ENCODE measurements around the gene NUP42. TPM values are rescaled to one million over a fixed set of nuclear protein-coding genes. Genes with fewer than 3 reads are reported as not detected.

Gene NUP42
- total RNA-seq, 1 experiment from 2014 or later = 30.3 TPM

- in situ Hi-C loops (cut with HindIII; ENCODE audit: low pct_unique_long_range_greater_than_20kb, low sequenced_read_pairs) (no loop called here), intact Hi-C loops (cut with micrococcal nuclease; ENCODE audit: unreplicated experiment) (no loop called here)
- ChIA-PET CTCF (interaction anchor here (0.5 kb wide), 1 partner anchor 37 kb away, joined by 7 read pairs; no protein-coding TSS in a partner anchor), POLR2A (no interaction called here)
- Histone ChIP-seq H3K36me3 (ENCODE audit: control insufficient read depth, insufficient read depth, low read length) (no peaks in the 10 kb centered on the region), H3K27me3 (ENCODE audit: control insufficient read depth, insufficient read depth, low read length) (0 out of 2 replicates have a peak, but pooled peaks cover 2% of the 10 kb centered on the region), H3K9me3 (ENCODE audit: control insufficient read depth, insufficient read depth, low read depth, low read length) (no peaks in the 10 kb centered on the region), H3K4me1 (ENCODE audit: control insufficient read depth, insufficient read depth, low read length) (no peaks in the 10 kb centered on the region), H3K4me3 (ENCODE audit: low read depth in 2 of 2, low read length in 2 of 2) (no peak overlapping the region), H3K27ac (ENCODE audit: low read length) (no peak overlapping the region)
- BruUV-seq (replicated peaks) = no TSS peak
- no peak for TF ChIP-seq POLR2AphosphoS5 (IDR thresholded peaks at IDR 0.05; ENCODE audit: low read depth, low read length)
- TF ChIP-seq TCF7L2 (IDR thresholded peaks at IDR 0.05; ENCODE audit: low read depth, low read length) = no peak
- TF ChIP-seq CTCF (IDR thresholded peaks at IDR 0.05) = no peak
- TF ChIP-seq SIN3A (IDR thresholded peaks at IDR 0.05; ENCODE audit: borderline replicate concordance, insufficient read depth, low read depth, low read length) = no peak
- TF ChIP-seq, protein P1, sequence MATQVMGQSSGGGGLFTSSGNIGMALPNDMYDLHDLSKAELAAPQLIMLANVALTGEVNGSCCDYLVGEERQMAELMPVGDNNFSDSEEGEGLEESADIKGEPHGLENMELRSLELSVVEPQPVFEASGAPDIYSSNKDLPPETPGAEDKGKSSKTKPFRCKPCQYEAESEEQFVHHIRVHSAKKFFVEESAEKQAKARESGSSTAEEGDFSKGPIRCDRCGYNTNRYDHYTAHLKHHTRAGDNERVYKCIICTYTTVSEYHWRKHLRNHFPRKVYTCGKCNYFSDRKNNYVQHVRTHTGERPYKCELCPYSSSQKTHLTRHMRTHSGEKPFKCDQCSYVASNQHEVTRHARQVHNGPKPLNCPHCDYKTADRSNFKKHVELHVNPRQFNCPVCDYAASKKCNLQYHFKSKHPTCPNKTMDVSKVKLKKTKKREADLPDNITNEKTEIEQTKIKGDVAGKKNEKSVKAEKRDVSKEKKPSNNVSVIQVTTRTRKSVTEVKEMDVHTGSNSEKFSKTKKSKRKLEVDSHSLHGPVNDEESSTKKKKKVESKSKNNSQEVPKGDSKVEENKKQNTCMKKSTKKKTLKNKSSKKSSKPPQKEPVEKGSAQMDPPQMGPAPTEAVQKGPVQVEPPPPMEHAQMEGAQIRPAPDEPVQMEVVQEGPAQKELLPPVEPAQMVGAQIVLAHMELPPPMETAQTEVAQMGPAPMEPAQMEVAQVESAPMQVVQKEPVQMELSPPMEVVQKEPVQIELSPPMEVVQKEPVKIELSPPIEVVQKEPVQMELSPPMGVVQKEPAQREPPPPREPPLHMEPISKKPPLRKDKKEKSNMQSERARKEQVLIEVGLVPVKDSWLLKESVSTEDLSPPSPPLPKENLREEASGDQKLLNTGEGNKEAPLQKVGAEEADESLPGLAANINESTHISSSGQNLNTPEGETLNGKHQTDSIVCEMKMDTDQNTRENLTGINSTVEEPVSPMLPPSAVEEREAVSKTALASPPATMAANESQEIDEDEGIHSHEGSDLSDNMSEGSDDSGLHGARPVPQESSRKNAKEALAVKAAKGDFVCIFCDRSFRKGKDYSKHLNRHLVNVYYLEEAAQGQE (IDR thresholded peaks at IDR 0.05; ENCODE audit: insufficient read depth in 1 of 2, low read depth in 2 of 2, low read length in 1 of 2) = no peak
- DNase-seq (ENCODE audit: low read depth, low spot score) (no peak), ATAC-seq (no peak)
Measured at GRCh38 chr7:23239698-23240097, 57.9 kb downstream of the NUP42 start.

GRCh38 chr7:23242321-23242720 is 60.5 kb downstream of the NUP42 start:
- no peak for ATAC-seq
- DNase-seq (ENCODE audit: low read depth, low spot score) = no peak
- in situ Hi-C loops (cut with HindIII; ENCODE audit: low pct_unique_long_range_greater_than_20kb, low sequenced_read_pairs) (no loop called here), intact Hi-C loops (cut with micrococcal nuclease; ENCODE audit: unreplicated experiment) (no loop called here)
- Histone ChIP-seq H3K27me3 (ENCODE audit: control insufficient read depth, insufficient read depth, low read length) (0 out of 2 replicates have a peak, but pooled peaks cover 2% of the 10 kb centered on the region), H3K4me3 (ENCODE audit: low read depth in 2 of 2, low read length in 2 of 2) (no peak overlapping the region), H3K27ac (ENCODE audit: low read length) (no peak overlapping the region), H3K4me1 (ENCODE audit: control insufficient read depth, insufficient read depth, low read length) (peaks cover 5% of the 10 kb centered on the region; the same call in 1 of the 2 replicates), H3K36me3 (ENCODE audit: control insufficient read depth, insufficient read depth, low read length) (no peaks in the 10 kb centered on the region), H3K9me3 (ENCODE audit: control insufficient read depth, insufficient read depth, low read depth, low read length) (no peaks in the 10 kb centered on the region)
- ChIA-PET POLR2A (interaction anchor here (0.7 kb wide), 1 partner anchor 23 kb away, joined by 3 read pairs; no protein-coding TSS in a partner anchor), CTCF (no interaction called here)
- no TSS peak for BruUV-seq (replicated peaks)
- no peak for TF ChIP-seq CTCF (IDR thresholded peaks at IDR 0.05)
- TF ChIP-seq, protein P1 (IDR thresholded peaks at IDR 0.05; ENCODE audit: insufficient read depth in 1 of 2, low read depth in 2 of 2, low read length in 1 of 2) = no peak
